Pancreas (tissue), 10 donors: Measurements from ENCODE around the gene SGMS2. TPM values are rescaled to one million over a fixed set of nuclear protein-coding genes. Genes with fewer than 3 reads are reported as not detected.
A peak's percentile ranks its signal among the peaks of the same experiment; 100 is the strongest.

Source experiments
- ATAC-seq, 4 donors: fragments of 200-7000 bp; cut with Tn5 transposase; one replicate each; pipeline versions ENCODE4 v1.8.0 to v1.9.1; 2020; ENCODE audit warnings: mild to moderate bottlenecking in 4 of 4, moderate library complexity in 4 of 4
- DNase-seq, 6 donors: peaks; one replicate each; pipeline ENCODE4 v3.0.0-alpha.2; 2020
- FAIRE-seq: peaks from 2 replicates; lab custom pipeline; 2012; peaks lifted over from hg19 to GRCh38; lab: Jason Lieb, UNC
- H3K27ac ChIP-seq, 4 donors: fragments of 200-600 bp; sonication (generic); 1 replicate in 3 of 4; 2 replicates in 1 of 4; pipeline versions ENCODE4 v1.5.0 to v1.8.0; 2020
- H3K27me3 ChIP-seq, 4 donors: fragments of 200-600 bp; one replicate each; pipeline ENCODE4 v1.8.0; 2021
- H3K36me3 ChIP-seq, 3 donors: fragments of 200-600 bp; sonication (generic) in 1 of 3; one replicate each; pipeline versions ENCODE4 v1.5.0 to v1.8.0; 2020 to 2021
- H3K4me1 ChIP-seq, 3 donors: fragments of 200-600 bp; one replicate each; pipeline ENCODE4 v1.8.0; 2021
- H3K4me3 ChIP-seq, 4 donors: fragments of 200-600 bp; sonication (generic) in 2 of 4; one replicate each; pipeline versions ENCODE4 v1.5.0 to v1.8.0; 2020 to 2021
- H3K9me3 ChIP-seq, 4 donors: fragments of 200-600 bp; one replicate each; pipeline ENCODE4 v1.8.0; 2021
- CTCF ChIP-seq, 4 donors: fragments of 200-600 bp; sonication (generic) in 3 of 4; IDR thresholded peaks; one replicate each; pipeline versions ENCODE4 v1.5.0 to v1.8.0; 2021; ENCODE audit warnings: antibody characterized with exemption in 4 of 4
- WGBS, 2 donors: extraction: QIAGEN DNeasy Blood & Tissue Kit; methylation state at CpG; one replicate each; pipeline ENCODE4 v1.1.7; 2013; 5-methylcytosine and 5-hydroxymethylcytosine counted together
- intact Hi-C, 3 donors: fragments of 100-400 bp; cut with DNase I; formaldehyde crosslinking; loops; one replicate each; pipeline versions ENCODE4 v1.11.1 to v1.14.2; 2022
- polyA plus RNA-seq, 2 donors: library from polyadenylated mRNA; stranded (reverse); fragments of 200-250 nt; gene quantifications; one replicate each; pipeline ENCODE4 v1.2.3, GENCODE V29; 2013
- total RNA-seq, 6 donors: library from RNA; stranded (reverse); fragmentation: NEBNext Ultra II Directional in 4 of 6; extraction: Animal tissue kit (Norgen Biotek cat#: 25700) in 4 of 6; gene quantifications; one replicate each; pipeline versions ENCODE4 v1.2.1 to v1.2.4, GENCODE V29; 2021 to 2023
- donor health status: healthy with polysubstance abuse.
- donor health status: DM: no; HTN: no; CAD: no; lungs with moderate emphysema.
- donor health status: DM: no; HTN: no; CAD: no.
- donor health status: control.
- donor health status: control.
- donor health status: Bipolar disorder and iron deficiency.
- donor health status: DM: yes; HTN: yes; CAD: no.
- donor health status: DM: no; HTN: no; CAD: no.
- donor health status: DM: no; HTN: no; CAD: no.
- donor health status: DM: yes; HTN: yes; CAD: no.

The SGMS2 gene
- total and polyA plus RNA-seq, 8 donors = 1.6 to 25.4 (median 12.6) TPM

DNA sequence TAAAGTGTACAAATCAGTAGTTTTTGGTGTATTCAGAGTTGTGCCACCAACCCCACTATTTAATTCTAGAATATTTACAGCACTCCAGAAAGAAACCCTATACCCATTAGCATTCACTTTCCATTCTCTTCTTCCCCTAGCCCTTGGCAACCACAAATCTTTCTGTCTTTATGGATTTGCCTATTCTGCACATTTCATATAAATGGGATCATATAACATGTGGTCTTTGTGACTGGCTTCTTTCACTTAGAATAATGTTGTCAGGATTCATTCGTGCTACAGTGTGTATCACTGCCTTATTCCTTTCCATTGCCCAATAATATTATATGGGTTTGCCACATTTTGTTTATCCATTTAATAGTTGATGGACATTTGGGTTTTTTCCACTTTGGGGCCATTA, 32.2 kb downstream of the SGMS2 start:
- DNase-seq = no peak
- peaks cover 0 to 9% (median 0%) of the 10 kb centered on the region in 3 donors for H3K4me1 ChIP-seq
- no peaks in the 10 kb centered on the region for H3K9me3 ChIP-seq

DNA sequence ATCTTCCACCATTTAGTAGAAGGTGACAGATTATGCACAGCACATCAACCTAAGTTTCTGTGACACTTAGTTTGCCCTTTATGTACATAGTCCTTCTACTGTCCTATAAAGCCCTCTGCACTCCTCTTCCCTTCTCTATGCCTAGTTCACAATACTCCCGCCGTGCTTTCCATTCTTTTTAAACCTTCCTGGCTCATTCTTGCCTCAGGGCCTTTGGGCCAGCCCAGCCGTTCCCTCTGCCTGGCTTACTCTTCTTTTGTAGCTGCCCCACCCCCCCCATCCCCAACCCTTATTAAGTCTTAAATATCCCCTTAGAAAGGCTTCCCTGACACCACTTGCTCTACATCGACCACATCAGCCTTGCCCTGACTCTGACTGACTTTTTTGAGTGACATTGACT, 33.0 kb downstream of the SGMS2 start:
- H3K27ac ChIP-seq = no peak overlapping the region
- DNase-seq = no peak
- H3K9me3 ChIP-seq = no peaks in the 10 kb centered on the region
- intact Hi-C loops = no loop called here
- 89 to 93% methylated on average over 4 of the region's 4 CpGs for WGBS, 2 donors
- TF ChIP-seq CTCF (IDR thresholded peaks at IDR 0.05) = no peak
- H3K4me1 ChIP-seq = peaks cover 0 to 9% (median 0%) of the 10 kb centered on the region in 3 donors
- no peaks in the 10 kb centered on the region for H3K36me3 ChIP-seq
- H3K4me3 ChIP-seq = no peak overlapping the region
- no peak for ATAC-seq
- FAIRE-seq = no peak
- H3K27me3 ChIP-seq = no peaks in the 10 kb centered on the region

More for the DNA sequence above, 32.2 kb downstream of the SGMS2 start:
- 70 to 82% methylated on average over 1 of the region's 1 CpG for WGBS, 2 donors
- H3K27me3 ChIP-seq = no peaks in the 10 kb centered on the region
- no peak overlapping the region for H3K4me3 ChIP-seq
- no peak for TF ChIP-seq CTCF (IDR thresholded peaks at IDR 0.05)
- no peak for FAIRE-seq
- intact Hi-C loops = no loop called here
- H3K27ac ChIP-seq = no peak overlapping the region
- no peaks in the 10 kb centered on the region for H3K36me3 ChIP-seq
- no peak for ATAC-seq

DNA sequence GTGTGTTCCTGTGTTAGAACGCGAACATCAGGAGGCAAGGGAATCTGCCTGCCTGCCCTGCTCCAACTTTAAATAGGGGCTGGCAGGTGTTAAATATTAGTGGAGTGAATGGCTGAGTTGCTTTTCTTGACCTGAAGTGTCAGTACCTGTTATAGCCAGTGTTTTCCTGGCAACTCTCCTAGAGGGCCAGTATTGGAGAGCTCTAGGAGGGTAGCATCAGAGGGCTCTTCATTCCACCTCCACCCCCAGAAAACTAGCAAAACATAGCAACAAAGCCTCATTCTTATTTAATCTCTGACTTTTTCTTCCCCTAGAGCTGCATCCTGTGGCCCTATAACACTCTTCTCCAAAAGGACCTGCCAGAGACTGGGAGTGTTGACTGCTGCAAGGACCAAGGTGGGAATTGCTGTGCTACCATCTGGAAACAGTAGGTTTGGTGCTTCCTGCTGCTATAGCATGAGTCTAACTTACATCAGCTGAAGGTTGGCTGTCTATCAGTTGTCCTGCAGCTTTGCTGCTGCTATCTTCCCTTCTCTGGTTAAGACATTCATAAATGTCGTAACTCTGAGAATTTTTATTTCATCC, 33.5 kb downstream of the SGMS2 start:
- intact Hi-C loops = no loop called here
- no peak for FAIRE-seq

GRCh38 chr4:107862658-107863057, 37.9 kb downstream of the SGMS2 start:
- Histone ChIP-seq H3K27ac (no peak overlapping the region), H3K4me3 (no peak overlapping the region), H3K4me1 (no peaks in the 10 kb centered on the region), H3K36me3 (no peaks in the 10 kb centered on the region), H3K27me3 (no peaks in the 10 kb centered on the region), H3K9me3 (no peaks in the 10 kb centered on the region)
- ATAC-seq (peak; percentile 79 to 91 (median 80)), FAIRE-seq (no peak), DNase-seq (peak in 3 of 6 donors; percentile 15 to 25 (median 17))
- 75 to 85% methylated on average over 5 of the region's 5 CpGs for WGBS, 2 donors
- intact Hi-C loops = no loop called here
- TF ChIP-seq CTCF (IDR thresholded peaks at IDR 0.05) = no peak

More for the DNA sequence above, 33.5 kb downstream of the SGMS2 start:
- H3K4me3 ChIP-seq = no peak overlapping the region
- H3K27me3 ChIP-seq = no peaks in the 10 kb centered on the region
- peaks cover 0 to 7% (median 0%) of the 10 kb centered on the region in 3 donors for H3K4me1 ChIP-seq
- no peaks in the 10 kb centered on the region for H3K36me3 ChIP-seq
- no peak for TF ChIP-seq CTCF (IDR thresholded peaks at IDR 0.05)
- no peaks in the 10 kb centered on the region for H3K9me3 ChIP-seq
- no peak for ATAC-seq
- WGBS, 2 donors = 80 to 94% methylated on average over 3 of the region's 3 CpGs
- DNase-seq = no peak
- no peak overlapping the region for H3K27ac ChIP-seq

DNA sequence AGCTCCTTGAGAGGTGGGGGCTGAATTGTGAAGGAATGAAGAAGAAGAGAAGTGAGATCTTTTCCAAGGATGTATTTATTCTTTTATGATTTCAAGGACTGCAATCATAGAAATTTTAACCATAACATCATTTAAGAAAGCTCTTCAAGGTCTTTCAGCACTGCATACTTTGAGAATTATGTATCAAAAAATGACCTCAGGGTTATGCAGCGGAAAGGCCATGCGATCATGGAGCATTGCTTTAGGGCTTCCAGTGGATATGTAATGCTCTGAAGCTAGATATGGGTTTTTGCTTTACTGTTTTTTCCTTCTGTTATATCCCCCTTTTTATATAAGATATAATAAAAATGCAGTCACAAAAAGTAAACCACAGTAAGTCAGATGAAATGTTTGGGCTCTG, 38.7 kb downstream of the SGMS2 start:
- Histone ChIP-seq H3K4me1 (no peaks in the 10 kb centered on the region), H3K9me3 (no peaks in the 10 kb centered on the region), H3K27me3 (no peaks in the 10 kb centered on the region), H3K27ac (no peak overlapping the region), H3K4me3 (no peak overlapping the region), H3K36me3 (no peaks in the 10 kb centered on the region)
- ATAC-seq (no peak), DNase-seq (no peak), FAIRE-seq (no peak)
- intact Hi-C loops = no loop called here
- 90 to 97% methylated on average over 2 of the region's 2 CpGs for WGBS, 2 donors
- TF ChIP-seq CTCF (IDR thresholded peaks at IDR 0.05) = no peak
